Activated naive CD8-positive, alpha-beta T cell treated with anti-CD3 and anti-CD28 coated beads, Interleukin-2, amount 50 U/mL, for 24 hours (primary cell): ENCODE results near the gene GRSF1.
"Not testable (repeated sequence)": the region's sequence is repeated elsewhere in the genome, so short reads cannot be mapped to it uniquely, and the experiment has no call there.

ENCODE experiments used
- ATAC-seq: fragments of 150-1000 bp; cut with Tn5 transposase; one replicate; pipeline ENCODE4 v1.10.0; 2021
- DNase-seq: peaks from one replicate; pipeline ENCODE4 v3.0.0; 2021
- H3K27ac Mint-ChIP-seq: one replicate; pipeline ENCODE4 v1.8.0; 2021; ENCODE audit warnings: mild to moderate bottlenecking, mixed read lengths
- H3K27me3 Mint-ChIP-seq: one replicate; pipeline ENCODE4 v1.8.0; 2021; ENCODE audit warnings: mixed read lengths
- H3K36me3 Mint-ChIP-seq: one replicate; pipeline ENCODE4 v1.8.0; 2021; ENCODE audit warnings: low read depth, mixed read lengths
- H3K4me1 Mint-ChIP-seq: one replicate; pipeline ENCODE4 v1.8.0; 2021; ENCODE audit warnings: mixed read lengths
- H3K4me3 Mint-ChIP-seq: one replicate; pipeline ENCODE4 v1.8.0; 2021; ENCODE audit warnings: mild to moderate bottlenecking, moderate library complexity, mixed read lengths
- H3K9me3 Mint-ChIP-seq: one replicate; pipeline ENCODE4 v1.8.0; 2021; ENCODE audit warnings: mixed read lengths

GRSF1 gene

DNA sequence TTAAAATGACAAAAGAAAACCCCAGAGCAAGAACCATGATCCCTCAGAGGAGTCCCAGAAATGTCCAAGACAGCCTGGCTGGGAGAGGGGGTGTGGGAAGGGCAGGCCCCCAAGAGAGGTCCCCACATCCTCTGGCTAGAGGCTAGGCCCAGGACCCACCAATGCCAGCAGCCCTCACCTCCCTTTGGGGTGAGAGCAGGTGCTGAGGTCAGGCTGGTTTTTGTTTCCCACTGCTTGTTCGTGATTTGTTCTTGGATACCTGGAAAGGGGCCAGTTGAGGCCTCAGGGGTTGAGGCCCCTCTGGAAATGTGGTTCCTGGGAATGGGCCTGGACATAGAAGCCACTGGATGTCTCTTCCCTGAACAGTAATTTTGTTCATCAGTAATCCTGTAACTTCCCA lies 2.3 kb upstream of the GRSF1 start:
- DNase-seq = no peak
- Mint-ChIP-seq H3K4me3 (no peak overlapping the region), H3K27ac (no peak overlapping the region), H3K9me3 (no peaks in the 10 kb centered on the region), H3K27me3 (no peaks in the 10 kb centered on the region), H3K36me3 (peaks cover 10% of the 10 kb centered on the region), H3K4me1 (peaks cover 59% of the 10 kb centered on the region)
- no peak for ATAC-seq

DNA sequence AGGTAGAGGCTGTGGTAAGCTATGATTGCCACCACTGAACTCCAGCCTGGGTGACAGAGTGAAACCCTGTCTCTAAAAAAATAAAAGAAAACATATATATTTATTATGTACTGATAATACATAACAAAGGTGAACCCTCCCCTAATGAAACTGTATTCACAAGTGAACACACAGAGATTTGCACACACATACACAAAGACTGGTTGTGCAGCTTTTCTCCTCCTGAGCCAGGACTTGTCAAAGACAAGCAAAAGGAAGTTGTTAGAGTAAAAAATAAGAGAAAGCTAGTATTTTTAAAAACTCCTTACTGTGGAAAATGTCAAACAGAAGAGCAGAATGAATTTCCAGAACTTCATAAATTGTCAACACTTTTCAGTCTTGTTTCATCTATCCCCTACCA lies 1.5 kb upstream of the GRSF1 start:
- H3K4me1 Mint-ChIP-seq = peaks cover 66% of the 10 kb centered on the region
- H3K9me3 Mint-ChIP-seq = no peaks in the 10 kb centered on the region
- no peak for ATAC-seq
- H3K27me3 Mint-ChIP-seq = no peaks in the 10 kb centered on the region
- no peak overlapping the region for H3K4me3 Mint-ChIP-seq
- DNase-seq = no peak
- H3K36me3 Mint-ChIP-seq = peaks cover 14% of the 10 kb centered on the region
- H3K27ac Mint-ChIP-seq = peak overlapping the region; percentile 56

DNA sequence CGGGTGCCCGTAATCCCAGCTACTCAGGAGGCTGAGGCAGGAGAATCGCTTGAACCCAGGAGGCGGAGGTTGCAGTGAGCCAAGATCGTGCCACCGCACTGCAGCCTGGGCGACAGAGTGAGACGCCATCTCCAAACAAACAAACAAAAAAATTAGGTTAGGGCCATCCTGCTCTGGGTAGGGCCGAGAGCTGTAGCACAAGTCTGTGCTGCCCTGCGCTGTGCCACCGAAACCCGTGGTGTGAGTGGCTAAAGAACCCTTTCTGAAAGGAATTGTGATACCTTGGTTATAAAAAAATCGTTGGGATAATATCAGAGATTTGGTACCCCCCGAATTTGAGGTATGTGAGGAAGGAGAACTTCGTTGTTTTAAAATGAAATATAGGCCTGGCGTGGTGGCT lies 941 bp upstream of the GRSF1 start:
- not testable (repeated sequence) for H3K27ac Mint-ChIP-seq, ATAC-seq, H3K4me3 Mint-ChIP-seq, H3K9me3 Mint-ChIP-seq, DNase-seq, H3K27me3 Mint-ChIP-seq
- H3K4me1 Mint-ChIP-seq = peaks cover 71% of the 10 kb centered on the region
- peaks cover 18% of the 10 kb centered on the region for H3K36me3 Mint-ChIP-seq

DNA sequence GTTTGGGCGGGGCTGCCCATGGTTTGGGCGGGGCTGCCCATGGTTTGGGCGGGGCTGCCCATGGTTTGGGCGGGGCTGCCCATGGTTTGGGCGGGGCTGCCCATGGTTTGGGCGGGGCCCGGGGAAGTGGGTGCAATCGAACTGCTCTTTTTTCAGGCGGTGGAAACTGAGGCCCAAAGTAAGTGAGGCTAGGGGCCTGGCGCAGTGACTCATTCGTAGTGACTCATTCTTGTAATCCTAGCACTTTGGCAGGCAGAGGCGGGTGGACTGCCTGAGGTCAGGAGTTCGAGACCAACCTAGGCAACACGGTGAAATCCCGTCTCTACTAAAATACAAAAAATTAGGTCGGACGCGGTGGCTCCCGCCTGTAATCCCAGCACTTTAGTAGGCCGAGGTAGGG lies 447 bp upstream of the GRSF1 start:
- Mint-ChIP-seq H3K27ac (peak overlapping the region; percentile 69), H3K4me3 (peak overlapping the region; percentile 40), H3K36me3 (peaks cover 20% of the 10 kb centered on the region), H3K4me1 (peaks cover 71% of the 10 kb centered on the region)
- DNase-seq = peak; percentile 76
- H3K9me3 Mint-ChIP-seq, ATAC-seq, H3K27me3 Mint-ChIP-seq: not testable (repeated sequence)

DNA sequence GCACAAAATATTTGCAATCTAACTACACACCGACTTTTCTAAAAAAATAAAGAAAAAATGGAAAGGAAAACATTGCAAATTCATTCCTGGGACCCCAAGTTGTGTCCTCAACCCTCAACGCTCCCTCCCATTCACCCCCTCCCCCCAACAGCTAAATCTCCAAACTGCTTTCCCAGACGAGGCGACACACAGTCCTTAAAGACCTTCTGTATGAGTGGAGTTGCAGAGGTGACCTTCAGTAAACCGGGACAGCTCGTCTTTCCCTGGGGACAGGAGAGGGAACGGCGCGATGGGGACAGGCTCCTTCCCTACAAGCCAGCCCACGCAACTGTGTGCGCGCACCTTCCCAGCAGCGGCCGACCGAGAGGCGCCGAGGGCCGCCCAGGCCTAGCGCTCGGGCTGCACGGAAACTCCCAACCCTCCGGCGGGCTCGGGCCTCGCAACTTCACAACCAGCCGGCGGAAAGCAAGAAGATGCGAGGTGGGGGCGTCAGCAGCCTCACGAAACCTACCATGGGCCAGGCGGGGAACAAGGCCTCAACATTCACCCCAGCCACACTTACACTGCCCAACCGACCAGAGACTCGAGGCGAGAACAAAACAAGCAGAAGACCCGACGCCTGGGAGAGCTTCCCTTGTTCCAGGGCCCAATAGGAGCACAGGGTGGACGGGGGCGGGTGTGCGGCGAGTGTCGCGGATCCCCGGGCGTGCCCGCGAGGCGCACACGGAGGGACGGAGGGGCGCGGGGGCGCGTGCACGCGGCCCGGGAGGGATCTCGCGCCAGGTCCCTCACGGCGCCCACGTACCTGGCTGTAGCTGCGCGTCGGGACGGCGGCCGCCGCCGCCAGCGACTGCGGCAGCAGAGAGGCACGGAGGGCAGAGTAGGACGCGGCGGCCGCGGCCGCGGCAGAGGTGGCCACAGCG lies 763 bp downstream of the GRSF1 start:
- H3K4me3 Mint-ChIP-seq = peak overlapping the region; percentile 93

DNA sequence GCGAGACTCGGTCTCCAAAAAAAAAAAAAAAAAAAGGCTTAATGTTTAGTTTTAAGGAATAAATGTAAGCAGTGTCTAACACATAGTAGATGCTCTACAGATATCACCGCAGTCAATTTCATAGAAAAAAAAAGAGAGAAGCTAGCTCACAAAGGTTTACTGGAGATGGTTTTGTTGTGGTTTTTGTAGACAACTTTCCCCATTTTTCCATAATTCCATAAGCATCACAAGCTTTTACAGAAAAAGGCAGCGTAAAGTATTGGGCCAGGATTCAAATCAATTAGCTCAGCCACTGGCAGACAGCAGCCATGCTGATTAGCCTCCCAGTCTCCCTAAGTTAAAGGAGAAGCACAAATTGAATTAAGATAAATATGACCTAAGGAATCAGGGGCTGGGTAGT lies 1.5 kb downstream of the GRSF1 start:
- Mint-ChIP-seq H3K27ac (peak overlapping the region; percentile 96), H3K4me3 (peak overlapping the region; percentile 93), H3K27me3 (no peaks in the 10 kb centered on the region), H3K36me3 (peaks cover 39% of the 10 kb centered on the region), H3K9me3 (no peaks in the 10 kb centered on the region), H3K4me1 (peaks cover 57% of the 10 kb centered on the region)
- ATAC-seq = no peak
- no peak for DNase-seq

More for the DNA sequence above, 763 bp downstream of the GRSF1 start:
- no peaks in the 10 kb centered on the region for H3K9me3 Mint-ChIP-seq
- H3K27me3 Mint-ChIP-seq = no peaks in the 10 kb centered on the region
- peak; percentile 70 for DNase-seq
- peaks cover 63% of the 10 kb centered on the region for H3K4me1 Mint-ChIP-seq
- peak; percentile 39 for ATAC-seq
- H3K27ac Mint-ChIP-seq = peak overlapping the region; percentile 96
- H3K36me3 Mint-ChIP-seq = peaks cover 32% of the 10 kb centered on the region

DNA sequence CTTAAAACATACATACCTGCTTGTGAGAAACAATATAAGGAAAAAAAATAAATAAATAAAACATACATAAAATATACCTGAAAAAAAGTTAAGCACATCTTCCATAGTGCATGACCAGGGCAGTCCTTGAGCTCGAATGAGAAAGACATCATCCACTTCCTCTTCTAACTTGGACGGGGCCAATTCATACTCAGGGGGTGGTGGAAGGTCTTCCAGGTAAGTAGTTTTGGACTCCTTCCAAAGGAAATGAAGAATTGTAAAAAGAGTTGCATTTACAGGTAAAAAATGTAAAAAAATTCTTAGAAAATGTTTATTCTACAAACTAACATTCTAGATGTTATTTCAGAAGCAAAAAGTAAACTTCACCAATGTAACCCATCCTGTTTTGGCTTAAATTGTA lies 3.6 kb downstream of the GRSF1 start:
- H3K9me3 Mint-ChIP-seq = no peaks in the 10 kb centered on the region
- ATAC-seq (no peak), DNase-seq (no peak)
- peaks cover 53% of the 10 kb centered on the region for H3K36me3 Mint-ChIP-seq
- peaks cover 38% of the 10 kb centered on the region for H3K4me1 Mint-ChIP-seq
- peak overlapping the region; percentile 55 for H3K27ac Mint-ChIP-seq
- H3K4me3 Mint-ChIP-seq = peak overlapping the region; percentile 93
- no peaks in the 10 kb centered on the region for H3K27me3 Mint-ChIP-seq

DNA sequence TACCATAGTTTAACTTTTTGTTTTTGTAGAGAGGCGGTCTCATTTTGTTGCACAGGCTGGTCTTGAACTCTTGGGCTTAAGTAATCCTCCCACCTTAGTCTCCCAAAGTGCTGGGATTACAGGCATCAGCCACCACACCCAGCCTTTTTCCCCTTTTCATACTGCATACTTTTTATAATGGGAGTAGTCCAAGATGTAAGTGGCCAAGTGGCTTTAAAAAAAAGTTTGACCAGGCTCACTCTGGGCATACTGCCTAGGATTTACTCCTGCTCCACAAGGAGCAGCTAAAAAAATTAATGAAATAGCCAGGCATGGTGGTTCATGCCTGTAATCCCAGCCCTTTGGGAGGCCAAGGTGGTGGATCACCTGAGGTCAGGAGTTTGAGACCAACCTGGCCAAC lies 6.0 kb downstream of the GRSF1 start:
- Mint-ChIP-seq H3K9me3 (no peaks in the 10 kb centered on the region), H3K4me1 (peaks cover 28% of the 10 kb centered on the region), H3K36me3 (peaks cover 60% of the 10 kb centered on the region), H3K27ac (no peak overlapping the region), H3K4me3 (no peak overlapping the region), H3K27me3 (no peaks in the 10 kb centered on the region)
- ATAC-seq (no peak), DNase-seq (no peak)

DNA sequence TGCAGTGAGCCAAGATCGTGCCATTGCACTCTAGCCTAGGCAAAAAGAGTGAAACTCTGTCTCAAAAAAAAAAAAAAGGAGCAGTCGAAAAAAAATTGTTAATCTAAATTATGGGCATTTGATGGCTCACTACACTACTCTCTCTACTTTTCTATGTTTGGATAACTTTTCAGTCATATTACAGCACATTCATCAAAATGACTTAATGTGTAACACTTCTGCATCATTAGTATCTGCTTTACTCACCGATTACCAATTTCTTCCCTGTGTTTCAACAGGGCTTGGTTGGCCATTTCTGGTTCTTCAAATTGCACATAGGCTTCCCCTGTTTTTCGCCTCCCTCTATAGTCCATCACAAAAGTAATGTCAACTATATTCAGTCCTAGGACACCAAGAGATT lies 8.4 kb downstream of the GRSF1 start:
- Mint-ChIP-seq H3K27ac (no peak overlapping the region), H3K36me3 (peaks cover 60% of the 10 kb centered on the region), H3K9me3 (no peaks in the 10 kb centered on the region), H3K4me1 (peaks cover 11% of the 10 kb centered on the region), H3K4me3 (no peak overlapping the region), H3K27me3 (no peaks in the 10 kb centered on the region)
- DNase-seq (no peak), ATAC-seq (no peak)

DNA sequence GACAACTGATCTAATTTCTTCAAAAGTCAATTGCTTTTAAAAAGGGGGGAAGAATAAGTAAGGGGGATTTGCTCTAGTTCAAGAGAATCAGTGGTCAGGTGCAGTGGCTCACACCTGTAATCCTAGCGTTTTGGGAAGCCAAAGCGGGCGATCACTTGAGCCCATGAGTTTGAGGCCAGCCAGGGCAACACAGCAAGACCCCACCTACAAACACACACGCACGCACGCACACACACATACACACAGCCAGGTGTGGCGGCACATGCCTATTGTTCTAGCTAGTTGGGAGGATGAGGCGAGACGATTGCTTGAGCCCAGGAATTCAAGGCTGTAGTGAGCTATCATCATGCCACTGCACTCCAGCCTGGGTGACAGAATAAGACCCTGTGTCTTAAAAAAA lies 9.6 kb downstream of the GRSF1 start:
- DNase-seq (no peak), ATAC-seq (no peak)
- H3K9me3 Mint-ChIP-seq = no peaks in the 10 kb centered on the region
- H3K4me3 Mint-ChIP-seq = no peak overlapping the region
- no peak overlapping the region for H3K27ac Mint-ChIP-seq
- peaks cover 65% of the 10 kb centered on the region for H3K36me3 Mint-ChIP-seq
- peaks cover 6% of the 10 kb centered on the region for H3K4me1 Mint-ChIP-seq
- no peaks in the 10 kb centered on the region for H3K27me3 Mint-ChIP-seq

DNA sequence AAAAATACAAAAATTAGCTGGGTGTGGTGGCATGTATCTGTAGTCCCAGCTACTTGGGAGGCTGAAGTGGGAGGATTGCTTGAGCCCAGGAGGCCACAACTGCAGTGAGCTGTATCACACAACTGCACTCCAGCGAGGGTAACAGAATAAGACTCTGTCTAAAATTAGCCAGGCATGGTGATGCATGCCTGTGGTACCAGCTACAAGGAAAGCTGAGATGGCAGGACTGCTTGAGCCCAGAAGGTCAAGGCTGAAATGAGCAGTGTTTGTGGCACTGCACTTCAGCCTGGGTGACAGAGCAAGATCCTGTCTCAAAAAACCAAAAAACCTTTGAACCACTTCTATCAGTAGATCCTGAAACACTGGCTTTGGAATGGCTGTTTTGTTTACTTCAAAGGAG lies 10.2 kb downstream of the GRSF1 start:
- ATAC-seq (no peak), DNase-seq (no peak)
- peaks cover 3% of the 10 kb centered on the region for H3K4me1 Mint-ChIP-seq
- no peaks in the 10 kb centered on the region for H3K27me3 Mint-ChIP-seq
- H3K4me3 Mint-ChIP-seq = no peak overlapping the region
- H3K9me3 Mint-ChIP-seq = no peaks in the 10 kb centered on the region
- no peak overlapping the region for H3K27ac Mint-ChIP-seq
- peaks cover 63% of the 10 kb centered on the region for H3K36me3 Mint-ChIP-seq

DNA sequence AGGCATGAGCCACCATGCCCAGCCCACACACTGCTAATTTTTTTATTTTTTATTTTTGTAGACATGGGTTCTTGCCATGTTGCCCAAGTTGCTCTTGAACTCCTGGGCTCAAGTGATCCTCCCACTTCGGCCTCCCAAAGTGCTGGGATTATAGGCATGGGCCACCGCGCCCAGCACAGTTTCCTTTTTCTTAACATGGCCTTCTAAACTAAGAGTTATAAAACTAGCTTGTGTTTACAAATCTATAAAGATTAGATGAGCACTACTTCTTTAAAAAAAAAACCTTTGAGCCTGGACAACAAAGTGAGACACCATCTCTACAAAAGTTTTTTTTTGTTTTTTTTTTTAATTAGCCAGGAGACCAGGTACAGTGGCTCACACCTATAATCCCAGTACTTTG lies 10.7 kb downstream of the GRSF1 start:
- Mint-ChIP-seq H3K27ac (no peak overlapping the region), H3K4me1 (peaks cover 3% of the 10 kb centered on the region), H3K4me3 (no peak overlapping the region), H3K27me3 (no peaks in the 10 kb centered on the region), H3K36me3 (peaks cover 62% of the 10 kb centered on the region), H3K9me3 (no peaks in the 10 kb centered on the region)
- DNase-seq (no peak), ATAC-seq (no peak)

DNA sequence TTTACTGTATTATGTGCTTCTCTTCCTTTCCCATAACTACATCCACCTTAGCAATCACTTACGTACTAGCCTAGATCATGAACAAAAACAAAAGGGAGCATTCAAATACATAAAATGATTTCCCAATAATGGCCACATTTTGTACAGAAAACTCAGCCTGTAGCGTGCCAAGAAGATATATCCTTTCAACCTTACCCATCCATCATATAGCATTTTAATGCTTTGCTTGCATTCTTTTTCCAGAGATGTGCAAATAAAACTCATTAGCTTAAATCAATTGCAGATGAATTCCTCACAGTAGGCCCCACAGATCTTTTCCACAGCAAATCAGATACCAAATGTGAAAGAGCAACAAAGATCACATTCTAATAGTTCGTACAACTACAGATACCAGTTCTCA lies 20.8 kb downstream of the GRSF1 start:
- H3K27ac Mint-ChIP-seq = no peak overlapping the region
- DNase-seq (no peak), ATAC-seq (no peak)
- peaks cover 49% of the 10 kb centered on the region for H3K36me3 Mint-ChIP-seq
- H3K27me3 Mint-ChIP-seq = no peaks in the 10 kb centered on the region
- no peaks in the 10 kb centered on the region for H3K9me3 Mint-ChIP-seq
- H3K4me1 Mint-ChIP-seq = peaks cover 11% of the 10 kb centered on the region
- H3K4me3 Mint-ChIP-seq = no peak overlapping the region

DNA sequence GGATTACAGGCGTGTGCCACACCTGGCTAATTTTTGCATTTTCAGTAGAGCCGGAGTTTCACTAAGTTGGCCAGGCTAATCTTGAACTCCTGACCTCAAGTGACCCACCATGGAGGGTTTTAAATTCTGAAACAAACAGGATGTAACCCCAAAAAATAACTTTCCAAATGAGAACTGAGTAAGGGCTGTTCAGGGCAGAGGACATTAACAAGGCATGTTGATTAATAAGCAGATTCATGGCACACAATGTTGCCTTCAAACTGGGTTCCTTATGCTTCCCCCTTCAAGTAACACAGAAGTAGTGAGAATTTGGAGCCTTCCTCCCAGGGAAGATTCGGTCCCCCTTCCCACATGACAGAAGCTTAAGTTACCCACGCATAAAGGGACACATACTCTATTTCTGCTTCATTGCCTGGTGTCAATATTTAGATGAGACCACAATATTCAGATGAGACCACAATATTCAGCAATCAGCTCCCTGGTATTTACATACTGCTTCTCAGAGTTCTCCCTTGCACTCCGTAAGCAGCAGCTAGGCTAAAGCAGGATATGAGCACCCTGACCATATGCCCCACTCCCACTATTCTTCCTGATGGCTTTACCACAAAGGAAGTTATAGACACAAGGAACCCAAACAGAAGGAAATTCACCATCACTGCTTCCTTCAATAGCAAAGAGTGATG lies 21.4 kb downstream of the GRSF1 start:
- H3K9me3 Mint-ChIP-seq = no peaks in the 10 kb centered on the region
- no peaks in the 10 kb centered on the region for H3K27me3 Mint-ChIP-seq
- no peak overlapping the region for H3K4me3 Mint-ChIP-seq
- no peak for DNase-seq
- H3K27ac Mint-ChIP-seq = no peak overlapping the region
- ATAC-seq = peak; percentile 68
- peaks cover 11% of the 10 kb centered on the region for H3K4me1 Mint-ChIP-seq
- peaks cover 44% of the 10 kb centered on the region for H3K36me3 Mint-ChIP-seq

DNA sequence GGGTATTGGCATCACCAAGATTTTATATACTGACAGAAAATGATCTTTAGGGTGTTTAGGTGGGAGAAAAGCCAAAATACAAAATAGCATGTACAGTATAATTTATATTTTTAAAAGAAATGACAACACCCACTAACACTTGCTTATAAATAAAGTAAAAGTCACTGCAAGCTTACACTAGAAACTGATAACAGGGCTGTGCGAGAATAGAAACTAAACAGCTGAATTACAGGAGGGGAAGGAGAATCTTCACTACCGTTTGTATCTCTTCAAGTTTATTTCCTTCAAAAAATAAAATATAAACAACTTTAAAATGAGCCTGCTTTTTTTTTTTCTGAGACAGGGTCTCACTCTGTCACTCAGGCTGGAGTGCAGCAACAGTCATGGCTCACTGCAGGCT lies 22.8 kb downstream of the GRSF1 start:
- H3K36me3 Mint-ChIP-seq = peaks cover 31% of the 10 kb centered on the region
- no peak for ATAC-seq
- H3K9me3 Mint-ChIP-seq = no peaks in the 10 kb centered on the region
- DNase-seq = no peak
- H3K4me3 Mint-ChIP-seq = no peak overlapping the region
- peaks cover 11% of the 10 kb centered on the region for H3K4me1 Mint-ChIP-seq
- H3K27me3 Mint-ChIP-seq = no peaks in the 10 kb centered on the region
- no peak overlapping the region for H3K27ac Mint-ChIP-seq
